K562 (cell line): ENCODE measurements around the gene C1orf116. TPM values are rescaled to one million over a fixed set of nuclear protein-coding genes. Genes with fewer than 3 reads are reported as not detected.

Experiments used
- ARID1B ChIP-seq: fragments of 450-650 bp; IDR thresholded peaks from 2 replicates; pipeline ENCODE4 v1.6.1; 2016; ENCODE audit warnings: antibody characterized with exemption, mild to moderate bottlenecking, inconsistent platforms
- BCL6 ChIP-seq: fragments of 250-450 bp; sonication (Bioruptor Pico); IDR thresholded peaks from 2 replicates; pipeline ENCODE4 v1.4.0; 2020
- CREB1 ChIP-seq, 2 experiments: sonication (generic) in 1 of 2; formaldehyde crosslinking in 1 of 2; IDR thresholded peaks; 2 replicates each; pipeline versions ENCODE4 v1.6.1 to v1.8.0; 2012 to 2022; ENCODE audit warnings: inconsistent platforms in 1 of 2, mild to moderate bottlenecking in 1 of 2, missing genetic modification reagents in 1 of 2, moderate library complexity in 1 of 2
- DMBX1 ChIP-seq: fragments of 250-450 bp; sonication (Bioruptor Pico); IDR thresholded peaks from 2 replicates; pipeline ENCODE4 v1.8.0; 2022; ENCODE audit warnings: inconsistent platforms, mild to moderate bottlenecking, moderate library complexity, borderline replicate concordance
- ELF4 ChIP-seq: fragments of 450-650 bp; formaldehyde crosslinking; IDR thresholded peaks from 2 replicates; pipeline ENCODE4 v1.4.0; 2022; ENCODE audit warnings: missing genetic modification characterization
- ETV5 ChIP-seq: sonication (generic); formaldehyde crosslinking; IDR thresholded peaks from 2 replicates; pipeline ENCODE4 v1.4.0; 2020; ENCODE audit warnings: low read depth, mild to moderate bottlenecking, missing genetic modification reagents
- GATAD2B ChIP-seq: fragments of 450-650 bp; IDR thresholded peaks from 2 replicates; pipeline ENCODE4 v1.6.1; 2017; ENCODE audit warnings: mild to moderate bottlenecking, borderline replicate concordance
- HDAC3 ChIP-seq: fragments of 450-650 bp; IDR thresholded peaks from 2 replicates; pipeline ENCODE4 v1.6.1; 2018; ENCODE audit warnings: borderline replicate concordance, mild to moderate bottlenecking, moderate library complexity; ENCODE audit not compliant: partially characterized antibody
- ILK ChIP-seq: fragments of 450-650 bp; IDR thresholded peaks from 2 replicates; pipeline ENCODE4 v1.6.1; 2016; ENCODE audit warnings: missing genetic modification characterization, low read depth, mild to moderate bottlenecking, missing compliant biosample characterization, moderate library complexity, borderline replicate concordance
- JUNB ChIP-seq: fragments of 450-650 bp; formaldehyde crosslinking; conservative IDR thresholded peaks from 2 replicates; pipeline ENCODE4 v1.4.0; 2020; ENCODE audit warnings: mild to moderate bottlenecking
- MAFG ChIP-seq: fragments of 450-650 bp; conservative IDR thresholded peaks from 2 replicates; pipeline ENCODE4 v1.6.1; 2016; ENCODE audit warnings: missing genetic modification characterization, missing compliant biosample characterization
- MAZ ChIP-seq, 2 experiments: fragments of 450-650 bp in 1 of 2; sonication (generic) in 1 of 2; formaldehyde crosslinking; IDR thresholded peaks in 1 of 2; conservative IDR thresholded peaks in 1 of 2; 2 replicates each; pipeline versions ENCODE4 v1.4.0 to v1.5.0; 2020; ENCODE audit warnings: mild to moderate bottlenecking in 1 of 2, missing genetic modification reagents in 1 of 2
- MCM2 ChIP-seq: fragments of 450-650 bp; IDR thresholded peaks from 2 replicates; pipeline ENCODE4 v1.6.1; 2017; ENCODE audit warnings: low read depth, mild to moderate bottlenecking
- NFRKB ChIP-seq: fragments of 450-650 bp; IDR thresholded peaks from 2 replicates; pipeline ENCODE4 v1.6.1; 2016; ENCODE audit warnings: low read depth
- PHB2 ChIP-seq: fragments of 450-650 bp; IDR thresholded peaks from 2 replicates; pipeline ENCODE4 v1.6.1; 2017; ENCODE audit warnings: low read depth
- POLR2AphosphoS2 ChIP-seq: IDR thresholded peaks from 2 replicates; pipeline ENCODE4 v1.6.1; 2012; ENCODE audit warnings: low read length, improper control_type of control experiment
- PTBP1 ChIP-seq: fragments of 200-400 bp; formaldehyde crosslinking; IDR thresholded peaks from 2 replicates; pipeline ENCODE4 v1.6.1; 2017; ENCODE audit warnings: low read depth, low read length
- RBM15 ChIP-seq: fragments of 200-400 bp; formaldehyde crosslinking; IDR thresholded peaks from 2 replicates; pipeline ENCODE4 v1.6.1; 2018; ENCODE audit warnings: mild to moderate bottlenecking, low read length, moderate library complexity; ENCODE audit not compliant: insufficient read depth
- SMAD3 ChIP-seq: fragments of 450-650 bp; formaldehyde crosslinking; conservative IDR thresholded peaks from 2 replicates; pipeline ENCODE4 v1.4.0; 2020; ENCODE audit warnings: mild to moderate bottlenecking
- SP1 ChIP-seq: sonication (generic); formaldehyde crosslinking; IDR thresholded peaks from 2 replicates; pipeline ENCODE4 v1.8.1; 2022; ENCODE audit warnings: mild to moderate bottlenecking, missing genetic modification reagents
- SRSF1 ChIP-seq: fragments of 200-400 bp; formaldehyde crosslinking; IDR thresholded peaks from 2 replicates; pipeline ENCODE4 v1.6.1; 2017; ENCODE audit warnings: mild to moderate bottlenecking, low read depth, low read length, moderate library complexity
- TBL1XR1 ChIP-seq, 2 experiments: IDR thresholded peaks; 2 replicates each; pipeline ENCODE4 v1.6.1; 2012; ENCODE audit warnings: improper control_type of control experiment in 2 of 2, low read length in 2 of 2, mild to moderate bottlenecking in 1 of 2
- ZFP36 ChIP-seq: fragments of 150-350 bp; IDR thresholded peaks from 2 replicates; pipeline ENCODE4 v1.6.1; 2018; ENCODE audit warnings: low read length, low read depth; ENCODE audit not compliant: partially characterized antibody
- ZNF140 ChIP-seq: fragments of 250-450 bp; sonication (Bioruptor Pico); IDR thresholded peaks from 2 replicates; pipeline ENCODE4 v1.8.0; 2021; ENCODE audit warnings: moderate library complexity, mild to moderate bottlenecking, inconsistent platforms
- ZNF263 ChIP-seq: sonication (generic); formaldehyde crosslinking; IDR thresholded peaks from 2 replicates; pipeline ENCODE4 v1.8.0; 2022; ENCODE audit warnings: mild to moderate bottlenecking, missing genetic modification reagents, borderline replicate concordance
- ZNF77 ChIP-seq: fragments of 250-450 bp; sonication (Bioruptor Pico); IDR thresholded peaks from 2 replicates; pipeline ENCODE4 v1.5.0; 2020
- polyA plus RNA-seq, 8 experiments: library from polyadenylated mRNA; depleted of rRNA in 4 of 8; stranded (reverse) in 5 of 8; unstranded in 3 of 8; fragments of >200 nt; fragmentation: Nextera tagmentation in 2 of 8; fragmentation: Illumina TruSeq in 1 of 8; extraction: Ambion mirVana in 2 of 8; extraction: Trizol in 1 of 8; gene quantifications; 2 replicates each; pipeline versions ENCODE4 v1.2.1 to v1.2.3, GENCODE V29; 2011 to 2014; ENCODE audit warnings: inconsistent platforms in 1 of 8, missing spikeins in 1 of 8
- total RNA-seq, 7 experiments: library from RNA; depleted of rRNA in 6 of 7; stranded (reverse); fragments of >200 nt in 6 of 7; fragmentation: Illumina TruSeq in 2 of 7; extraction: Trizol in 2 of 7; gene quantifications; 2 replicates each; pipeline versions ENCODE4 v1.2.1 to v1.2.3, GENCODE V29; 2011 to 2021; ENCODE audit warnings: low replicate concordance in 1 of 7
- TF ChIP-seq, protein P1 (sequence below): fragments of 450-650 bp; IDR thresholded peaks from 2 replicates; pipeline ENCODE4 v1.6.1; 2016; ENCODE audit warnings: low read depth, mild to moderate bottlenecking, moderate library complexity
- TF ChIP-seq, protein P2 (sequence below): fragments of 250-450 bp; sonication (Bioruptor Pico); IDR thresholded peaks from 2 replicates; pipeline ENCODE4 v1.8.0; 2022; ENCODE audit warnings: moderate library complexity, mild to moderate bottlenecking, inconsistent platforms

The C1orf116 gene
- total and polyA plus RNA-seq, 9 of the 15 experiments (the other 6 are each of a cell fraction or from before 2014, with no cell fraction given) = 0.62 to 3.0 (median 0.95) TPM

GRCh38 chr1:207021139-207021861 is 11.3 kb downstream of the C1orf116 start (continued):
- TF ChIP-seq DMBX1 (CRISPR knock-in tag) (peak; percentile 94), ELF4 (CRISPR knock-in tag) (peak; percentile 84; the same call in 1 of the 2 replicates), HDAC3 (peak; percentile 81), MAZ (CRISPR knock-in tag; conservative IDR thresholded peaks at IDR 0.05 in 1 of 2, IDR thresholded peaks at IDR 0.05 in 1 of 2) (peak; percentile 62 to 64), SMAD3 (peak; percentile 92; the same call in 1 of the 2 replicates), TBL1XR1 (IDR thresholded peaks at IDR 0.05; ENCODE audit: low read length in 2 of 2) (peak; percentile 69 to 93; a peak in 2 of 4 replicates), PHB2 (peak; percentile 93), BCL6 (CRISPR knock-in tag) (peak; percentile 85), RBM15 (no peak), ZNF140 (CRISPR knock-in tag) (no peak), CREB1 (IDR thresholded peaks at IDR 0.05) (peak; percentile 73; the same call in 1 of the 2 replicates), CREB1 (CRISPR knock-in tag; IDR thresholded peaks at IDR 0.05) (peak; percentile 15; the same call in 1 of the 2 replicates), MCM2 (no peak), ZNF263 (no peak; the same call in 1 of the 2 replicates), ZFP36 (no peak), ARID1B (peak; percentile 97), MAFG (tag) (no peak), PTBP1 (no peak), SRSF1 (no peak), ILK (no peak), ZNF77 (no peak), POLR2AphosphoS2 (no peak), JUNB (CRISPR knock-in tag) (no peak), NFRKB (peak; percentile 50; the same call in 1 of the 2 replicates), ETV5 (CRISPR knock-in tag) (peak; percentile 81), SP1 (no peak; the same call in 1 of the 2 replicates), GATAD2B (peak; percentile 62; the same call in 1 of the 2 replicates)
- TF ChIP-seq, protein P1, sequence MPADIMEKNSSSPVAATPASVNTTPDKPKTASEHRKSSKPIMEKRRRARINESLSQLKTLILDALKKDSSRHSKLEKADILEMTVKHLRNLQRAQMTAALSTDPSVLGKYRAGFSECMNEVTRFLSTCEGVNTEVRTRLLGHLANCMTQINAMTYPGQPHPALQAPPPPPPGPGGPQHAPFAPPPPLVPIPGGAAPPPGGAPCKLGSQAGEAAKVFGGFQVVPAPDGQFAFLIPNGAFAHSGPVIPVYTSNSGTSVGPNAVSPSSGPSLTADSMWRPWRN = peak; percentile 57
- TF ChIP-seq, protein P2, sequence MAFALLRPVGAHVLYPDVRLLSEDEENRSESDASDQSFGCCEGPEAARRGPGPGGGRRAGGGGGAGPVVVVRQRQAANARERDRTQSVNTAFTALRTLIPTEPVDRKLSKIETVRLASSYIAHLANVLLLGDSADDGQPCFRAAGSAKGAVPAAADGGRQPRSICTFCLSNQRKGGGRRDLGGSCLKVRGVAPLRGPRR (CRISPR knock-in tag) = no peak; the same call in 1 of the 2 replicates
